ENCODE data around the gene ERBIN. TPM values are rescaled to one million over a fixed set of nuclear protein-coding genes. Genes with fewer than 3 reads are reported as not detected.

The ERBIN gene
- total and polyA plus RNA-seq, 2 experiments from 2014 or later: 15.6 to 26.4 TPM

DNA sequence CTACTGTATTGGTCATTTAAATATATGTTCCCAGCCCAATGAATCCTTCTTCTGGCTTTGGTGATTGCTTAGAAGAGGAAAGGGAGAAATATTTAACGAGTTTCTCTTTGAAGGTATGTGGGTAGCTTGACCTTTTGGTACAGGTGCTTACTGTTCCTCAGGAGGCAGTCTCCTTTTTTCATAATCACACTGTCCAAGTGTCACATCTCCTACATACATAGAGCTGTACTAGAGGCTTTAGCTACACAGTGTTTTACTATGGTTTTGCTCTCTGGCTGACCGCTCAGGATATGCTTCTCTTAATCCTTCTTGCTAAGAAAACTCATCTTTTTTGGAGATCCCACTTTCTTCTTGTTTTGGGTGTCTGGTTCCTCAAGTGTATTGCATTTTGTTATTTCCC is 6.9 kb downstream of the ERBIN start:
- H3K4me2 ChIP-seq: no peak overlapping the region
- Mint-ChIP-seq H3K27ac (no peak overlapping the region), H3K36me3 (ENCODE audit: low read depth) (peaks cover 15% of the 10 kb centered on the region), H3K4me3 (no peak overlapping the region), H3K4me1 (peaks cover 18% of the 10 kb centered on the region), H3K27me3 (ENCODE audit: insufficient read depth, low read depth, poor library complexity) (no peaks in the 10 kb centered on the region), H3K9me3 (peaks cover 3% of the 10 kb centered on the region)
- no peaks in the 10 kb centered on the region; the same call in 1 of the 2 replicates for H3K36me3 ChIP-seq (ENCODE audit: insufficient read depth)
- no peak for ATAC-seq
- H3K4me3 ChIP-seq: no peak overlapping the region
- TF ChIP-seq ZNF114 (CRISPR knock-in tag; IDR thresholded peaks at IDR 0.05) (no peak), EZH2phosphoT487 (IDR thresholded peaks at IDR 0.05; ENCODE audit: unreplicated experiment) (no peak)
- no peak for DNase-seq (ENCODE audit: low spot score)
- peaks cover 100% of the 10 kb centered on the region for H3K79me2 ChIP-seq (replicated peaks; ENCODE audit: insufficient read depth)
- no peaks in the 10 kb centered on the region for H3F3A ChIP-seq (replicated peaks; ENCODE audit: low read depth)
- H3K4me1 ChIP-seq (ENCODE audit: insufficient read depth): peaks cover 26% of the 10 kb centered on the region
- H4K20me1 ChIP-seq (replicated peaks; ENCODE audit: insufficient read depth): peaks cover 42% of the 10 kb centered on the region
- no peaks in the 10 kb centered on the region for H3K9me2 ChIP-seq (ENCODE audit: insufficient read depth)
- H3K27me3 ChIP-seq (ENCODE audit: insufficient read depth): no peaks in the 10 kb centered on the region
- no peak overlapping the region for H2AFZ ChIP-seq
- 0 out of 2 replicates have a peak overlapping the region, but pooled peaks have one; percentile 11 for H3K27ac ChIP-seq (ENCODE audit: low read depth)

GRCh38 chr5:65938256-65938655 is 11.9 kb downstream of the ERBIN start:
- Mint-ChIP-seq H3K36me3 (ENCODE audit: low read depth) (peaks cover 44% of the 10 kb centered on the region), H3K9me3 (peaks cover 20% of the 10 kb centered on the region), H3K4me3 (no peak overlapping the region), H3K4me1 (peaks cover 2% of the 10 kb centered on the region; the same call in 2 of the 3 replicates), H3K27ac (no peak overlapping the region), H3K27me3 (ENCODE audit: insufficient read depth, low read depth, poor library complexity) (no peaks in the 10 kb centered on the region)
- no peak overlapping the region for H2AFZ ChIP-seq
- peaks cover 32% of the 10 kb centered on the region for H4K20me1 ChIP-seq (replicated peaks; ENCODE audit: insufficient read depth)
- no peaks in the 10 kb centered on the region for H3K27me3 ChIP-seq (ENCODE audit: insufficient read depth)
- peaks cover 7% of the 10 kb centered on the region; the same call in 1 of the 2 replicates for H3K36me3 ChIP-seq (ENCODE audit: insufficient read depth)
- H3K27ac ChIP-seq (ENCODE audit: low read depth): no peak overlapping the region
- TF ChIP-seq STAT1 (IDR thresholded peaks at IDR 0.05; ENCODE audit: unreplicated experiment): no peak
- no peak for TF ChIP-seq NANOG (IDR thresholded peaks at IDR 0.05; ENCODE audit: borderline replicate concordance)
- no peak for TF ChIP-seq ZNF114 (CRISPR knock-in tag; IDR thresholded peaks at IDR 0.05)
- TF ChIP-seq EZH2phosphoT487 (IDR thresholded peaks at IDR 0.05; ENCODE audit: unreplicated experiment): no peak
- no peak for TF ChIP-seq ZNF462 (CRISPR knock-in tag; IDR thresholded peaks at IDR 0.05)
- TF ChIP-seq CTCF (conservative IDR thresholded peaks at IDR 0.05; ENCODE audit: low read depth in 2 of 2): no peak
- TF ChIP-seq ZNF331 (CRISPR knock-in tag; IDR thresholded peaks at IDR 0.05; ENCODE audit: low read depth): no peak
- H3F3A ChIP-seq (replicated peaks; ENCODE audit: low read depth): no peaks in the 10 kb centered on the region
- peaks cover 85% of the 10 kb centered on the region for H3K79me2 ChIP-seq (replicated peaks; ENCODE audit: insufficient read depth)
- no peaks in the 10 kb centered on the region for H3K9me2 ChIP-seq (ENCODE audit: insufficient read depth)
- ATAC-seq: no peak
- H3K4me1 ChIP-seq (ENCODE audit: insufficient read depth): peaks cover 10% of the 10 kb centered on the region
- no peak overlapping the region for H3K4me2 ChIP-seq
- no peak for DNase-seq (ENCODE audit: low spot score)
- no peak overlapping the region for H3K4me3 ChIP-seq
